ENCODE data around the gene TGFB1I1.

GRCh38 chr16:31504159-31504558 lies 32.2 kb downstream of the TGFB1I1 start:
- TF ChIP-seq CTCF (IDR thresholded peaks at IDR 0.05; ENCODE audit: low read depth, low read length) (no peak), MYC (IDR thresholded peaks at IDR 0.05; ENCODE audit: low read depth, low read length) (no peak), POLR2A (IDR thresholded peaks at IDR 0.05; ENCODE audit: extremely low read depth, insufficient read length) (no peak)
